K562 (cell line): Measurements from ENCODE around the gene NFATC2. TPM values are rescaled to one million over a fixed set of nuclear protein-coding genes. Genes with fewer than 3 reads are reported as not detected.

Source experiments
- ATAC-seq: fragments of 200-7000 bp; cut with Tn5 transposase; 3 replicates; pipeline ENCODE4 v1.9.1; 2020; ENCODE audit warnings: moderate library complexity
- BruUV-seq: library from RNA; stranded (reverse); fragments of 400-500 nt; replicated peaks from 2 replicates; lab custom pipeline; 2021; lab: Mats Ljungman, UMichigan
- CTCF ChIA-PET: fragments of 300-600 bp; formaldehyde crosslinking; extraction: SDS; loops from one replicate; lab custom pipeline; 2021; ENCODE audit warnings: low intra/inter-chr PET ratio; lab: Yijun Ruan, JAX
- POLR2A ChIA-PET: fragments of 300-600, 350-650 bp; sonication (Branson Sonifier 250); formaldehyde crosslinking; extraction: SDS; loops from one replicate; lab custom pipeline; 2021; ENCODE audit warnings: antibody characterized with exemption, inconsistent platforms; lab: Yijun Ruan, JAX
- DNase-seq, 4 experiments: peaks; one replicate each; pipeline versions ENCODE4 v3.0.0 to v3.0.0-alpha.2; 2011 to 2018; ENCODE audit warnings: low spot score in 3 of 4, mixed read lengths in 3 of 4; ENCODE audit errors: extremely low read depth in 1 of 4
- FAIRE-seq: peaks from 2 replicates; lab custom pipeline; 2011; peaks lifted over from hg19 to GRCh38; lab: Jason Lieb, UNC
- H2AFZ ChIP-seq: 2 replicates; pipeline ENCODE4 v1.6.0; 2011; ENCODE audit warnings: low read depth, low read length, control low read depth, inconsistent platforms
- H3K27ac ChIP-seq: fragments of 200-600 bp; 3 replicates; pipeline ENCODE4 v1.8.0; 2011; ENCODE audit warnings: low read depth, mild to moderate bottlenecking, control low read depth, inconsistent platforms, low read length, moderate library complexity, mixed read lengths; ENCODE audit errors: extremely low read depth
- H3K27me3 ChIP-seq, 2 experiments: fragments of 300-600 bp in 1 of 2; 2 replicates in 1 of 2; 3 replicates in 1 of 2; pipeline versions ENCODE4 v1.6.0 to v1.8.0; 2011; ENCODE audit warnings: inconsistent platforms in 2 of 2, low read length in 2 of 2, mild to moderate bottlenecking in 1 of 2, mixed read lengths in 1 of 2, moderate library complexity in 1 of 2; ENCODE audit not compliant: control insufficient read depth in 2 of 2, insufficient read depth in 2 of 2
- H3K36me3 ChIP-seq: fragments of 300-600 bp; 3 replicates; pipeline ENCODE4 v1.8.0; 2011; ENCODE audit warnings: mild to moderate bottlenecking, low read length, inconsistent platforms; ENCODE audit not compliant: control insufficient read depth, insufficient read depth
- H3K4me1 ChIP-seq, 2 experiments: fragments of 200-600 bp in 1 of 2; replicated peaks in 1 of 2; 2 replicates in 1 of 2; 3 replicates in 1 of 2; pipeline versions ENCODE4 v1.5.1 to v1.8.0; 2011; ENCODE audit warnings: inconsistent platforms in 2 of 2, low read length in 2 of 2, mild to moderate bottlenecking in 1 of 2, mixed read lengths in 1 of 2, moderate library complexity in 1 of 2; ENCODE audit not compliant: control insufficient read depth in 2 of 2, insufficient read depth in 2 of 2
- H3K4me2 ChIP-seq: 2 replicates; pipeline ENCODE4 v1.6.1; 2011; ENCODE audit warnings: low read length, control low read depth, inconsistent platforms, mixed read lengths; ENCODE audit not compliant: insufficient read depth
- H3K4me3 ChIP-seq: fragments of 200-600 bp; sonication (generic), shearing (Covaris generic); 2 replicates; pipeline ENCODE4 v1.5.1; 2016; ENCODE audit warnings: control low read depth, inconsistent platforms
- H3K79me2 ChIP-seq: fragments of 200-600 bp; 3 replicates; pipeline ENCODE4 v1.8.0; 2011; ENCODE audit warnings: low read length, inconsistent platforms; ENCODE audit not compliant: control insufficient read depth, insufficient read depth
- H3K9ac ChIP-seq, 2 experiments: 2 replicates each; pipeline versions ENCODE4 v1.6.0 to v1.6.1; 2011; ENCODE audit warnings: low read depth in 2 of 2, low read length in 2 of 2, control low read depth in 1 of 2, inconsistent platforms in 1 of 2, mild to moderate bottlenecking in 1 of 2, mixed read lengths in 1 of 2; ENCODE audit not compliant: insufficient read depth in 1 of 2
- H3K9me1 ChIP-seq: one replicate; pipeline ENCODE4 v1.6.0; 2011; ENCODE audit warnings: inconsistent platforms, mild to moderate bottlenecking, low read length, moderate library complexity; ENCODE audit not compliant: control insufficient read depth, insufficient read depth
- H3K9me3 ChIP-seq: replicated peaks from 2 replicates; pipeline ENCODE4 v1.5.1; 2011; ENCODE audit warnings: low read depth, low read length, inconsistent platforms; ENCODE audit not compliant: control insufficient read depth, insufficient read depth
- H4K20me1 ChIP-seq: replicated peaks from 2 replicates; pipeline ENCODE4 v1.6.1; 2011; ENCODE audit warnings: low read length, inconsistent platforms, mixed read lengths; ENCODE audit not compliant: control insufficient read depth, insufficient read depth
- ARID4B ChIP-seq: sonication (generic); formaldehyde crosslinking; IDR thresholded peaks from 2 replicates; pipeline ENCODE4 v1.8.0; 2022; ENCODE audit warnings: mild to moderate bottlenecking, missing genetic modification reagents
- ATF3 ChIP-seq, 2 experiments: fragments of 450-650 bp in 1 of 2; sonication (generic) in 1 of 2; formaldehyde crosslinking in 1 of 2; IDR thresholded peaks in 1 of 2; conservative IDR thresholded peaks in 1 of 2; 2 replicates each; pipeline versions ENCODE4 v1.6.1 to v1.8.1; 2016 to 2023; ENCODE audit warnings: mild to moderate bottlenecking in 2 of 2, moderate library complexity in 2 of 2, inconsistent platforms in 1 of 2, missing genetic modification reagents in 1 of 2
- COPS2 ChIP-seq: fragments of 450-650 bp; conservative IDR thresholded peaks from 2 replicates; pipeline ENCODE4 v1.6.1; 2016; ENCODE audit warnings: mild to moderate bottlenecking, moderate library complexity
- KAT2B ChIP-seq: IDR thresholded peaks from one replicate; pipeline ENCODE4 v1.6.1; 2012; ENCODE audit warnings: low read depth, mild to moderate bottlenecking, control low read depth, inconsistent platforms, low read length, moderate library complexity
- KDM1A ChIP-seq, 2 experiments: fragments of 450-650 bp; IDR thresholded peaks; 2 replicates each; pipeline ENCODE4 v1.6.1; 2016; ENCODE audit warnings: mild to moderate bottlenecking in 2 of 2
- MEF2A ChIP-seq: IDR thresholded peaks from 2 replicates; pipeline ENCODE4 v1.6.1; 2011; ENCODE audit warnings: low read depth, mild to moderate bottlenecking, low read length, moderate library complexity; ENCODE audit not compliant: control insufficient read depth
- WGBS: fragments of 100-300 bp; shearing (Covaris generic); methylation state at CpG from one replicate; pipeline ENCODE4 v1.1.6; 2016; ENCODE audit warnings: low coverage, mixed read lengths; ENCODE audit not compliant: insufficient coverage; ENCODE audit errors: missing lambda C conversion rate; 5-methylcytosine and 5-hydroxymethylcytosine counted together
- in situ Hi-C: fragments of 300-500 bp; cut with MboI; formaldehyde crosslinking; loops from 4 replicates; pipeline ENCODE4 v1.15.0; 2018; ENCODE audit warnings: inconsistent platforms, mixed read lengths
- intact Hi-C: fragments of 100-400 bp; cut with micrococcal nuclease; formaldehyde crosslinking; loops from 2 replicates; pipeline ENCODE4 v1.14.2; 2022
- polyA plus RNA-seq, 8 experiments: library from polyadenylated mRNA; depleted of rRNA in 4 of 8; stranded (reverse) in 5 of 8; unstranded in 3 of 8; fragments of >200 nt; fragmentation: Nextera tagmentation in 2 of 8; fragmentation: Illumina TruSeq in 1 of 8; extraction: Ambion mirVana in 2 of 8; extraction: Trizol in 1 of 8; gene quantifications; 2 replicates each; pipeline versions ENCODE4 v1.2.1 to v1.2.3, GENCODE V29; 2011 to 2014; ENCODE audit warnings: inconsistent platforms in 1 of 8, missing spikeins in 1 of 8
- total RNA-seq, 7 experiments: library from RNA; depleted of rRNA in 6 of 7; stranded (reverse); fragments of >200 nt in 6 of 7; fragmentation: Illumina TruSeq in 2 of 7; extraction: Trizol in 2 of 7; gene quantifications; 2 replicates each; pipeline versions ENCODE4 v1.2.1 to v1.2.3, GENCODE V29; 2011 to 2021; ENCODE audit warnings: low replicate concordance in 1 of 7

NFATC2 gene
- total and polyA plus RNA-seq, 9 of the 15 experiments (the other 6 are each of a cell fraction or from before 2014, with no cell fraction given) = 1.9 to 11.2 (median 3.0) TPM

GRCh38 chr20:51547951-51548350 is 5.4 kb upstream of the NFATC2 start:
- TF ChIP-seq MEF2A = no peak
- TF ChIP-seq COPS2 = no peak
- WGBS = 10% methylated on average over 7 of the region's 7 CpGs
- H3K4me2 ChIP-seq = no peak overlapping the region

GRCh38 chr20:51545515-51545914 is 3.0 kb upstream of the NFATC2 start:
- no peak overlapping the region for H3K4me3 ChIP-seq
- peaks cover 2 to 21% of the 10 kb centered on the region in 2 experiments; a peak in 3 of 5 replicates for H3K4me1 ChIP-seq
- no peak overlapping the region for H2AFZ ChIP-seq
- no peaks in the 10 kb centered on the region for H3K9me1 ChIP-seq
- BruUV-seq = no TSS peak
- no peaks in the 10 kb centered on the region for H3K9me3 ChIP-seq
- H3K27ac ChIP-seq = no peak overlapping the region
- H3K4me2 ChIP-seq = no peak overlapping the region
- DNase-seq = no peak
- POLR2A ChIA-PET = interaction anchor here (0.6 to 0.9 kb wide), 2 partner anchors 79 to 1806 kb away, joined by 4 to 6 read pairs; no protein-coding TSS in a partner anchor
- in situ Hi-C loops = no loop called here
- FAIRE-seq = no peak
- no peaks in the 10 kb centered on the region for H3K36me3 ChIP-seq
- CTCF ChIA-PET = no interaction called here
- 4% methylated on average over 2 of the region's 2 CpGs for WGBS
- peaks cover 6% of the 10 kb centered on the region; the same call in 1 of the 2 replicates for H4K20me1 ChIP-seq
- intact Hi-C loops = no loop called here
- peaks cover 14 to 15% of the 10 kb centered on the region in 2 experiments for H3K27me3 ChIP-seq
- H3K79me2 ChIP-seq = peaks cover 15% of the 10 kb centered on the region
- H3K9ac ChIP-seq = no peak overlapping the region
- ATAC-seq = no peak
- TF ChIP-seq ATF3 (IDR thresholded peaks at IDR 0.05) (no peak), ATF3 (CRISPR knock-in tag; conservative IDR thresholded peaks at IDR 0.05) (no peak), KAT2B (no peak), KDM1A (IDR thresholded peaks at IDR 0.05) (peak in 1 of 2 experiments; percentile 12; a peak in 1 of 4 replicates), ARID4B (CRISPR knock-in tag) (no peak)

More at GRCh38 chr20:51547951-51548350, 5.4 kb upstream of the NFATC2 start:
- in situ Hi-C loops (no loop called here), intact Hi-C loops (no loop called here)
- Histone ChIP-seq H3K9me1 (no peaks in the 10 kb centered on the region), H3K27ac (no peak overlapping the region), H3K79me2 (no peaks in the 10 kb centered on the region), H3K27me3 (peaks cover 14 to 15% of the 10 kb centered on the region in 2 experiments), H3K4me1 (peaks cover 0 to 4% of the 10 kb centered on the region in 2 experiments; a peak in 3 of 5 replicates), H3K9ac (peak overlapping the region in 1 of 2 experiments; percentile 37; a peak in 1 of 4 replicates), H3K9me3 (no peaks in the 10 kb centered on the region), H3K4me3 (no peak overlapping the region), H3K36me3 (no peaks in the 10 kb centered on the region), H2AFZ (no peak overlapping the region), H4K20me1 (peaks cover 6% of the 10 kb centered on the region; the same call in 1 of the 2 replicates)
- ATAC-seq = no peak
- DNase-seq = no peak
- FAIRE-seq = no peak
- BruUV-seq = no TSS peak
- ChIA-PET POLR2A (no interaction called here), CTCF (no interaction called here)
